A549 (cell line): Measurements from ENCODE around the gene NME5. TPM values are rescaled to one million over a fixed set of nuclear protein-coding genes. Genes with fewer than 3 reads are reported as not detected.
A peak's percentile ranks its signal among the peaks of the same experiment; 100 is the strongest.

Experiments used
- ATAC-seq, 2 experiments: fragments of 200-7000 bp in 1 of 2; fragments of >200 bp in 1 of 2; cut with Nextera tagmentation in 1 of 2; cut with Tn5 transposase in 1 of 2; 3 replicates each; pipeline versions ENCODE4 v1.8.0 to v1.9.1; 2018 to 2020; ENCODE audit warnings: mild to moderate bottlenecking in 1 of 2, moderate library complexity in 1 of 2
- CTCF ChIA-PET: fragments of 300-600 bp; sonication (Branson Sonifier 250); formaldehyde crosslinking; extraction: SDS; loops from one replicate; lab custom pipeline; 2021; ENCODE audit warnings: antibody characterized with exemption, inconsistent platforms; lab: Yijun Ruan, JAX
- POLR2A ChIA-PET: fragments of 350-600 bp; formaldehyde crosslinking; extraction: SDS; loops from one replicate; lab custom pipeline; 2021; ENCODE audit warnings: antibody characterized with exemption, inconsistent platforms; lab: Yijun Ruan, JAX
- DNase-seq, 2 experiments: peaks; one replicate each; pipeline versions ENCODE4 v3.0.0 to v3.0.0-alpha.2; 2011 to 2016; ENCODE audit warnings: low read depth in 1 of 2, low spot score in 1 of 2
- FAIRE-seq: peaks from 2 replicates; lab custom pipeline; 2011; peaks lifted over from hg19 to GRCh38; lab: Jason Lieb, UNC
- H3K27ac ChIP-seq, 2 experiments: fragments of >200 bp; sonication (Bioruptor Twin); formaldehyde crosslinking; 3 replicates each; pipeline ENCODE4 v1.5.1; 2016 to 2017
- H3K4me1 ChIP-seq: fragments of >200 bp; sonication (Bioruptor Twin); formaldehyde crosslinking; 3 replicates; pipeline ENCODE4 v1.6.1; 2016
- H3K4me2 ChIP-seq: fragments of >200 bp; sonication (Bioruptor Twin); formaldehyde crosslinking; 3 replicates; pipeline ENCODE4 v1.6.1; 2016
- H3K4me3 ChIP-seq: fragments of >200 bp; sonication (Bioruptor Twin); formaldehyde crosslinking; 3 replicates; pipeline ENCODE4 v1.5.1; 2016
- H3K9me3 ChIP-seq: fragments of >200 bp; sonication (Bioruptor Twin); formaldehyde crosslinking; 3 replicates; pipeline ENCODE4 v1.6.1; 2016
- BHLHE40 ChIP-seq: IDR thresholded peaks from 2 replicates; pipeline ENCODE4 v1.6.1; 2012; ENCODE audit warnings: low read depth, low read length, inconsistent platforms
- CBX8 ChIP-seq: fragments of 200-600 bp; sonication (generic); IDR thresholded peaks from 2 replicates; pipeline ENCODE4 v1.6.1; 2016
- CHD4 ChIP-seq: fragments of 200-600 bp; sonication (generic); IDR thresholded peaks from 2 replicates; pipeline ENCODE4 v1.6.1; 2016; ENCODE audit warnings: antibody characterized with exemption, mild to moderate bottlenecking, borderline replicate concordance
- EHF ChIP-seq: fragments of 250-450 bp; sonication (Bioruptor Pico); IDR thresholded peaks from 2 replicates; pipeline ENCODE4 v1.5.0; 2020; ENCODE audit warnings: mild to moderate bottlenecking
- EP300 ChIP-seq, 2 experiments: fragments of >200 bp; sonication (Bioruptor Twin); formaldehyde crosslinking; IDR thresholded peaks; 2 replicates in 1 of 2; 3 replicates in 1 of 2; pipeline ENCODE4 v1.6.1; 2016 to 2017
- ESRRA ChIP-seq: fragments of 150-350 bp; IDR thresholded peaks from 2 replicates; pipeline ENCODE4 v1.6.1; 2014; ENCODE audit warnings: mild to moderate bottlenecking, low read length, borderline replicate concordance
- FOSB ChIP-seq: fragments of 250-450 bp; sonication (Bioruptor Pico); IDR thresholded peaks from 2 replicates; pipeline ENCODE4 v1.5.0; 2020; ENCODE audit warnings: mild to moderate bottlenecking, moderate library complexity
- FOSL2 ChIP-seq, 2 experiments: fragments of 450-650 bp in 1 of 2; fragments of >200 bp in 1 of 2; sonication (Bioruptor Twin) in 1 of 2; formaldehyde crosslinking; IDR thresholded peaks; 2 replicates each; pipeline versions ENCODE4 v1.5.0 to v1.6.1; 2016 to 2020; ENCODE audit warnings: mild to moderate bottlenecking in 1 of 2, moderate library complexity in 1 of 2
- HOXB13 ChIP-seq: fragments of 250-450 bp; sonication (Bioruptor Pico); IDR thresholded peaks from 2 replicates; pipeline ENCODE4 v1.5.0; 2020; ENCODE audit warnings: low read depth, mild to moderate bottlenecking, moderate library complexity
- HOXB5 ChIP-seq: fragments of 250-450 bp; sonication (Bioruptor Pico); IDR thresholded peaks from 2 replicates; pipeline ENCODE4 v1.5.0; 2020; ENCODE audit warnings: mild to moderate bottlenecking, moderate library complexity
- JUN ChIP-seq, 2 experiments: fragments of >200 bp; sonication (Bioruptor Twin); formaldehyde crosslinking; IDR thresholded peaks; 2 replicates in 1 of 2; 3 replicates in 1 of 2; pipeline ENCODE4 v1.6.1; 2016 to 2017
- JUNB ChIP-seq: fragments of >200 bp; sonication (Bioruptor Twin); formaldehyde crosslinking; IDR thresholded peaks from 2 replicates; pipeline ENCODE4 v1.6.1; 2016
- KDM1A ChIP-seq: fragments of 200-600 bp; sonication (generic); IDR thresholded peaks from 2 replicates; pipeline ENCODE4 v1.6.1; 2016; ENCODE audit warnings: low read depth, mild to moderate bottlenecking
- KDM5A ChIP-seq: fragments of 200-600 bp; sonication (generic); IDR thresholded peaks from 2 replicates; pipeline ENCODE4 v1.6.1; 2016; ENCODE audit warnings: antibody characterized with exemption, mild to moderate bottlenecking
- MAX ChIP-seq: IDR thresholded peaks from 2 replicates; pipeline ENCODE4 v1.6.1; 2012
- MYC ChIP-seq: IDR thresholded peaks from 2 replicates; pipeline ENCODE4 v1.6.1; 2012; ENCODE audit warnings: mild to moderate bottlenecking, inconsistent platforms, low read length, improper control_type of control experiment, borderline replicate concordance
- PHF8 ChIP-seq: fragments of 200-600 bp; sonication (generic); IDR thresholded peaks from 2 replicates; pipeline ENCODE4 v1.6.1; 2016; ENCODE audit warnings: low read depth, mild to moderate bottlenecking, antibody characterized with exemption, moderate library complexity, borderline replicate concordance
- RNF2 ChIP-seq: fragments of 200-600 bp; sonication (generic); IDR thresholded peaks from 2 replicates; pipeline ENCODE4 v1.6.1; 2016; ENCODE audit warnings: low read depth, mild to moderate bottlenecking, antibody characterized with exemption, moderate library complexity, borderline replicate concordance
- ZC3H11A ChIP-seq: fragments of 450-650 bp; IDR thresholded peaks from 2 replicates; pipeline ENCODE4 v1.6.1; 2014; ENCODE audit warnings: antibody characterized with exemption, mild to moderate bottlenecking
- ZFP36 ChIP-seq: fragments of 450-650 bp; IDR thresholded peaks from 2 replicates; pipeline ENCODE4 v1.6.1; 2014; ENCODE audit warnings: borderline replicate concordance; ENCODE audit not compliant: partially characterized antibody
- ZNF302 ChIP-seq: fragments of 250-450 bp; sonication (Bioruptor Pico); IDR thresholded peaks from 2 replicates; pipeline ENCODE4 v1.9.0; 2021; ENCODE audit warnings: inconsistent platforms, mild to moderate bottlenecking, moderate library complexity
- WGBS: methylation state at CpG from one replicate; pipeline ENCODE4 v1.1.6; 2017; ENCODE audit errors: missing lambda C conversion rate; 5-methylcytosine and 5-hydroxymethylcytosine counted together
- polyA plus RNA-seq, 4 experiments: library from polyadenylated mRNA; depleted of rRNA in 3 of 4; stranded (reverse); fragments of >200 nt; fragmentation: RNase III in 1 of 4; extraction: RNeasy Plus Mini Kit Qiagen cat#74134 plus additional on column Dnase treatment in 1 of 4; gene quantifications; 2 replicates in 3 of 4; 3 replicates in 1 of 4; pipeline ENCODE4 v1.2.3, GENCODE V29; 2011 to 2017
- TF ChIP-seq, protein P1 (sequence below): fragments of 450-650 bp; IDR thresholded peaks from 2 replicates; pipeline ENCODE4 v1.6.1; 2014; ENCODE audit warnings: antibody characterized with exemption
- TF ChIP-seq, protein P2 (sequence below): fragments of 150-350 bp; IDR thresholded peaks from 2 replicates; pipeline ENCODE4 v1.6.1; 2014; ENCODE audit warnings: low read depth, mild to moderate bottlenecking, low read length

The NME5 gene
- polyA plus RNA-seq, 2 of the 4 experiments (the other 2 are of a cell fraction), result not detected

DNA sequence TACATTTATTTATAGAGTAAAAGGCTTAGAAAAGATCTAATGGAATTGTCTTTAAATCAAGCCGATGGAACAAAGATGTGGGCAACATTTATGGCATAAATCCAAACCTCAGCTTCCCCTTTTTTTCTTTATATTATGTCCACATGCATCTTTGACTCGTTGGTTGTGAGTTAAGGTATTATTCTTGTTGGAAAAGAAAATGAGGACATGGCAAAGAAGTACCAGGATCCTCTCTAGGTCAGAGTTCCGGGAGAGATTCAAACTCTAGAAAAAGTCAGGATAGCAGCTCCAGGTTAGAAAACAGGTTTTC, 508 bp upstream of the NME5 start (continued):
- TF ChIP-seq HOXB13 (CRISPR knock-in tag) (no peak), FOSB (CRISPR knock-in tag) (no peak)

DNA sequence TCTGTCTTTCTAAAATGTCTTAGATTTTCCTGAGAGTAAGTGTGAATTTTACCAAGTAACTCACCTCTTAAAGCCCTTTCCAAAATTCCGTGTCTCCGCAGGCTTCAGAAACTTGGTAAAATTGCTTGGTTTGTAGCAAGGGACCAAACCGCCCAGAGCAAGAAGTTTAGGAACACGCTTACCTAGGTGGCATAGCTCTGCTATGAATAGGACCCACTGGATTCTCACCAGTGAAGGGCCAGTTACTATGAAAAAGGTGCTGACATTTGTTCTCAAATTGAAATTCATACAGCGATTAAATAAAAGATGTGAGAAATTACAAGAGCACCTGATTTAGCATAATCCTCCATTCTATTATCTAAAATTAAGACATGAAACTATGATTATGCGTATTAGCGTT, 6.7 kb downstream of the NME5 start:
- Histone ChIP-seq H3K4me1 (0 out of 3 replicates have a peak, but pooled peaks cover 9% of the 10 kb centered on the region), H3K9me3 (no peaks in the 10 kb centered on the region), H3K27ac (peak overlapping the region; percentile 44 to 79; a peak in 4 of 6 replicates), H3K4me3 (peak overlapping the region; percentile 52), H3K4me2 (peak overlapping the region; percentile 70)
- TF ChIP-seq KDM1A (no peak), ZFP36 (no peak), BHLHE40 (no peak), JUN (IDR thresholded peaks at IDR 0.05) (no peak), MYC (no peak), ZC3H11A (no peak), EHF (CRISPR knock-in tag) (no peak), ESRRA (no peak), HOXB5 (no peak), CBX8 (no peak), EP300 (IDR thresholded peaks at IDR 0.05) (no peak)
- TF ChIP-seq, protein P1, sequence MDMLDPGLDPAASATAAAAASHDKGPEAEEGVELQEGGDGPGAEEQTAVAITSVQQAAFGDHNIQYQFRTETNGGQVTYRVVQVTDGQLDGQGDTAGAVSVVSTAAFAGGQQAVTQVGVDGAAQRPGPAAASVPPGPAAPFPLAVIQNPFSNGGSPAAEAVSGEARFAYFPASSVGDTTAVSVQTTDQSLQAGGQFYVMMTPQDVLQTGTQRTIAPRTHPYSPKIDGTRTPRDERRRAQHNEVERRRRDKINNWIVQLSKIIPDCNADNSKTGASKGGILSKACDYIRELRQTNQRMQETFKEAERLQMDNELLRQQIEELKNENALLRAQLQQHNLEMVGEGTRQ, result no peak
- TF ChIP-seq, protein P2, sequence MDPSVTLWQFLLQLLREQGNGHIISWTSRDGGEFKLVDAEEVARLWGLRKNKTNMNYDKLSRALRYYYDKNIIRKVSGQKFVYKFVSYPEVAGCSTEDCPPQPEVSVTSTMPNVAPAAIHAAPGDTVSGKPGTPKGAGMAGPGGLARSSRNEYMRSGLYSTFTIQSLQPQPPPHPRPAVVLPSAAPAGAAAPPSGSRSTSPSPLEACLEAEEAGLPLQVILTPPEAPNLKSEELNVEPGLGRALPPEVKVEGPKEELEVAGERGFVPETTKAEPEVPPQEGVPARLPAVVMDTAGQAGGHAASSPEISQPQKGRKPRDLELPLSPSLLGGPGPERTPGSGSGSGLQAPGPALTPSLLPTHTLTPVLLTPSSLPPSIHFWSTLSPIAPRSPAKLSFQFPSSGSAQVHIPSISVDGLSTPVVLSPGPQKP, result no peak
- 76% methylated on average over 7 of the region's 7 CpGs for WGBS
- POLR2A ChIA-PET, result interaction anchor here (0.7 to 1.5 kb wide), 3 partner anchors 55 to 206 kb away, joined by 3 to 5 read pairs (median 3); partner anchors contain the start of gene FAM53C
- CTCF ChIA-PET, result interaction anchor here (0.6 to 13.4 kb wide), 31 partner anchors 8 to 921 kb away, joined by 3 to 291 read pairs (median 7); partner anchors contain the start of genes FAM13B, PKD2L2 and WNT8A
- DNase-seq (no peak), FAIRE-seq (no peak), ATAC-seq (peak; percentile 50 to 65; a peak in 2 of 6 replicates)

DNA sequence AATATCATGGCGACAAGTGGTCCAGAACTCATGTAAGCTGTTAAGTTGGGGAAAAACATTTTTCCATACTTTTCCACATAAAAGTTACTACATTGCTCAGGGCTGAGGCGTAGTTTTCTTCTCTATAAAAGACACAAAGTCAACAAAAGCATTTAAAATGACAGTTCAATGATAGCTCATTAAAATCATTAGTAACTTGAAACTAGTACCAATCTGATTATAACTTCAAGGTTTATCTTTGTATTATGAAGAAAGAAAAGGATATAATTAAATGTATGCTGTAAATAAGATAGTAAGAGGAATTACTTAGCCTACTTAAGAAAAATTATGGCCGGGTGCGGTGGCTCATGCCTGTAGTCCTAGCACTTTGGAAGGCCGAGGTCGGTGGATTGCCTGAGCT, 9.9 kb downstream of the NME5 start:
- Histone ChIP-seq H3K9me3 (no peaks in the 10 kb centered on the region), H3K27ac (no peak overlapping the region), H3K4me1 (0 out of 3 replicates have a peak, but pooled peaks cover 9% of the 10 kb centered on the region), H3K4me3 (no peak overlapping the region), H3K4me2 (no peak overlapping the region)
- DNase-seq (no peak), ATAC-seq (no peak), FAIRE-seq (no peak)
- WGBS, result 86% methylated on average over 6 of the region's 6 CpGs
- TF ChIP-seq CBX8, result no peak
- TF ChIP-seq HOXB13 (CRISPR knock-in tag), result no peak
- ChIA-PET POLR2A (no interaction called here), CTCF (interaction anchor here (1.2 to 13.4 kb wide), 4 partner anchors 30 to 350 kb away, joined by 3 to 291 read pairs (median 12); partner anchors contain the start of gene WNT8A)

DNA sequence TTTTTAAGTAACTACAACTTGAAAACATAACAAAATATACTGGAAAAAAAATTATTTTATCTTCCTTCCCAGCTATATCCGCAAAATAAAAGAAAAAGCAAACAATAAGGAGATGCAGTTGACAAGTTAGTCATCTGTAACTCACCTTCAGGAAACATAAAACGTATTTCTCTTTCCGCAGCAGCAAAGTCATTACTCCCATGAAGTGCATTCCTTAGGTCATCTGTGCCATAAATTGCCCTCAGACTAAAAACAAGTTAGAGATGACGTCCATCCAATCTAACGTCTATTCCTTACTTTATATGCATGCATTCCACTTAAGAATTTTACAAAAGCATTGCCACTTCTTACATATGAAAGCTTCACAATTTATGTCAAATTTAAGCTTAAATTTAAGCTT, 10.9 kb downstream of the NME5 start:
- no peak for ATAC-seq
- no peak for DNase-seq
- Histone ChIP-seq H3K4me1 (0 out of 3 replicates have a peak, but pooled peaks cover 4% of the 10 kb centered on the region), H3K4me3 (no peak overlapping the region), H3K9me3 (no peaks in the 10 kb centered on the region), H3K27ac (no peak overlapping the region), H3K4me2 (no peak overlapping the region)
- no peak for TF ChIP-seq PHF8
- TF ChIP-seq JUNB, result no peak
- TF ChIP-seq RNF2, result no peak
- TF ChIP-seq ZNF302, result no peak
- TF ChIP-seq KDM5A, result no peak
- no peak for TF ChIP-seq MAX
- no peak for TF ChIP-seq CHD4
- TF ChIP-seq FOSL2 (IDR thresholded peaks at IDR 0.05), result no peak
- no peak for TF ChIP-seq FOSL2 (CRISPR knock-in tag; IDR thresholded peaks at IDR 0.05)
- CTCF ChIA-PET, result interaction anchor here (1.2 to 13.4 kb wide), 4 partner anchors 29 to 349 kb away, joined by 3 to 291 read pairs (median 12); partner anchors contain the start of gene WNT8A
- FAIRE-seq, result no peak
- POLR2A ChIA-PET, result no interaction called here
- 30% methylated on average over 5 of the region's 5 CpGs for WGBS
